ELR (cell line): ENCODE data around the gene RASGRP2.

Experiments used
- DNase-seq: peaks from one replicate; pipeline ENCODE4 v3.0.0-alpha.2; 2015; ENCODE audit warnings: low read depth

Gene RASGRP2

DNA sequence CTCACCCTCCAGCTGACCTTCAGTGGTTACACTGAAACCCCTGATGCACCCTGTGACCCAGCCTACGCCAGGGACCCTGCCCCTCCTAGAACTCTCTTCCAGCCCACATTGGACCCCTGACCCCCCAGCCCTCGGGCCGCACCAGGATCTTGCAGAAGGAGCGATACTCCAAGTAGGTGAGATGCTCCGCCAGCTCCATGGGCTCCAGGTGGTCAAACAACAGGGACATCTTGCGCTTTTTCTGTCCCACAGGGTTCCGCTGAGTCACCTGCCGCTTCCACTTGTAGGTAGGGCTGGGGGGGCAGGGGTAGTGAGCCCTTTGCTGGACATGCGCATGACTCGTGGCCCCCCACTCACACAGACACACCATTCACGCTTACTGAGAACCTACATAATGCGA lies 4.1 kb downstream of the RASGRP2 start:
- DNase-seq, result no peak

DNA sequence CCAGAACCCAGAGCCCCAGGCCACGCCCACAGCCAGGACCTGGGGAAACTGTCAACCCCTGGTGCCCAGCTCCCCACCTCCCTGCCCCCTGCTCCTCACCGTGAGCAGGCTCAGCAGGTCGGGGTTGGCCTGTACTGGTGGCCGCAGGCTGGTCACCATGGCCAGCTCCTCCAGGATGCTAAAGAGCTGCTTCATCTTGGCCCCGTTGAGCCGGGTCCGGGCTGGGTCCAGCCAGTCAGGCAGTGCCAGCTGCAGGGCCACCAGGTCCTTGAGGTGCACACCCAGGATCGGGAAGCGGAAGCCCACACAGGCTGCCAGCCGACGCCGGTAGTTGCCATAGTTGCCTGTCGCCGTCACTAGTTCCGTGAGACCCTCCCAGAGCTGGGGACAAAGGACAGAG lies 7.3 kb downstream of the RASGRP2 start:
- DNase-seq, result no peak

DNA sequence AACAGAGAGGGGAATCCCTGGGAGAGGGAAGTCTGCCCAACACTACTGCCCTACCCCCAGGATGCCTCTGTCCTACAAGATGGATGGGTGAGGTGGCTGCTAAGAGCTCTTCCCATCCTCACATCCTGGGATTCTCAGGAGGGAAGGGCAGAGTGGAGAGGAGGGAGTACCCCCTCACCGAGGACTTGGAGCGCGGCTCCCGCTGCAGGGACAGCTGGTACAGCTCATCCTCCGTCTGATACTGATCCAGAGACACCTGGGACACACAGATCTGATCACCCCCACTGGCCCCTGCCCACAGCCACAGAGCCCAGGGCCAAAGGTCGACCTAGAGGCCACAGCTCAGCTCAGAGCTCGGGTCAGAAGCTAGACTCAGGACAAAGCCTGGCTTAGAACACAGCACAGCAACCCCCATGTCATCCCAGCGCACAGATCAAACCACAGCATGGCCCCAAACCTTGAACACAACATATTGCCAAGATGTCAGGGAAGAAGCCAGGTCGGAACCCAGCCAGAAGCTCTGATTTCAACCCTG lies 8.2 kb downstream of the RASGRP2 start:
- DNase-seq, result no peak

DNA sequence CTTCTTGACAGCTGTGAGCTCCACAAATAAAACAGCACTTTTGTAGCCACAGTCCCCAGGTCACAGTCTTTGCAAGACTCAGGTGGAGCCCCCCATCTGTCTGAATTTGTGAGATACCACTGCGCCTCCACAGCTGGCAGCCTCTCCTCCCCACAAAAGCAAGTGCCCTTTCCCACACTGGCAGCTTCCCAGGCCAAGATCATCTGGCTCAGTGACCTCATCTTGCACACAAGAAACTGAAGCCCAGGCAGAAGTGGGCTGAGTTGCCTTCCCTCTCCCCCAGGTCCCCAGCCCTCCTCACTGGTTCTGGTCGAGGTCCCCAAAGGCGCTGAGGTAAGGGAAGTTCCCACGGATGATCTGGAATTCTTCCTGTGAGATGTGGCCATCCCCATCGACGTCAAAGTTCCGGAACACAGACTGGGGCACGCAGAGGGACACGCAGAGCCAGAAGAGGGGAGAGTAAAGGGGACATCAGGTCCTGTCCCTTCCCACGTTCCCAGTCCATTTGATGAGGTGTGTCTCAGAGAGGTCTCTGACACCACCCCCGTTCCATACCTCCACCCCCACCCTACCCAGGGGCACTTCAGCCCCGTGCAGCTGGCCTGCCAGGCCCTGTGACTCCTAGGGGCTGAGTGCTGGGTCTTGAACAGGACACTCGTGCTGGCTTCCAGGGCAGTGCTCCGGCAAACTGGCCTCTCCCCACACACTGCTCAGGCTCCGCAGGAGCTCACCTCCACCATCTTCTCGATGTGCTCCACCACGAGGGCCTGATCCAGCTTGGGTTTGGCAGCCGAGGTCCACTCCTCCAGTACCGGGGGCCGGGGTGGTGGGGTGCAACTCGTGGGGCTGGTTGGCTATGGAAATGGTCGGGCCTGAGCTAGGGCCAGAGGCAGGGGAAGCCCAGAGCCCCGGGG lies 8.9 kb downstream of the RASGRP2 start:
- no peak for DNase-seq

DNA sequence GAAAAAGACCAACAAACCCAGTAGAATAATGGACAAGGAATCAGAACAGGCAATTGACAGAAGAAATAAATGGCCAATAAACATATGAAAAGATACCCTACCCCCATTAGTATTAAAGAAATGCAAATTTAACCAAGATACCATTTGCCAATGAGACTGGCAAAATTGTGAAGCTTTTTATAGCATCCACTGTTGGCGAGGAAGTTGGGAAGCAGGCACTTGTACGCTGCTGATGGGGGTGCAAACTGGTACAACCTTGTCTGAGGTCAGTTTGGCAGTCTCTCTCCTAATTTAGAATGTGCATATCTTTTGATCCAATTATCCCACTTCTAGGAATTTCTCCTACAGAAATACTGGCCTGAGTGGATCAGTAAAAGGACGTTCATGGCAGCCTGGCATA lies 12.3 kb downstream of the RASGRP2 start:
- no peak for DNase-seq

DNA sequence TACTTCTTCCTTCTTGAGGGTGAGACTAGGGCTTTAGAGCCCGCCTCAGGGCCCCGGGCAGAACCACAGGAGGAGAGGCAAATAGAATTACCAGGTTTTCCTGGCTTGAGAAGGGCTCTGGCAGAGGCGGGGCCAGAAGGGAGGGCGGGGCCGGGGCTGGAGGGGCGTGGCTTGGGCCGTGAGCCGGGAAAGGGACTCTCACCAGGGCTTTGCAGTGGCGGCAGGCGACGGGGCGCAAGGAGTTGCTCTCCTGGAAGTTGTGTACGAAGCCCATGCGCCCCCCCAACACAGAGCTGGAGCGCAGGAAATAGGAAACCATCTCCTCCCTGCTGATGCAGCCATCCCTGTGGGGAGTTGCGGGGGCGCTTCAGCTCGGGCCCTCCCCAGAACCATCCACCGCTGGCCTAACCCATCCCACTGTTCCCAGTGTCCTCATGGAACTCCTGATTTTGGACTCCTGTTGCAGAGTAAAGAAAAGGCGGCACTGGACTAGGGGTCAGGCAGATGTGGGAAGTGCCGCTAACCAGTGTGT lies 14.0 kb downstream of the RASGRP2 start:
- no peak for DNase-seq

DNA sequence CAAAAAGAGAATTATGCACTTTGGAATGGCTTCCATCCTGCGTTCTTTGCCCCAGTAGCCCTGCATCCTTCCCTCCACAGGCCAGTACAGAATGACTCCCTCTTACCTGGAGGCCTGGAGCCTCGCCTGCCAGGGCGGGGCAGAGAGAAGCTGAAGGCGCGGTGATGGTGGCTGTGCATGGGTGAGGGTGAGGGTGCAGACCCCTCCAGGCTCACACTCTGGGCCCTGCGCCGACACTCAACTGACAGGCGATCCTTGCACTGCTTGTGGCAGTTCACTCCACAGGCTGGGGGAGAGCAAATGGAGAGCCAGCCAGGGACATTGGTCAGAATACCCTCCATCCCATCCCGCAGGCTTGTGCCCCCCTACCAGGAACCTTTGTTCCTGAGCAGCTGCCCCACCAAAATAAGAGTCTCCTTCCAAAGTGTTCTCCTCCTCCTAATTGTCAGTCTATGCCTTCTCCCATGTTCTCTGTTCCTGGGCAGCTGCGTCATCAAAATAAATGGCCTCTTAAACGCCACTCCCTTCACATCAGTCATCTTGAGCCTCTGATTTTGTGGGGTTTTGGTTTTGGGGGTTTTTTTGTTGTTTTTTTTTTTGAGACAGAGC lies 15.1 kb downstream of the RASGRP2 start:
- no peak for DNase-seq

DNA sequence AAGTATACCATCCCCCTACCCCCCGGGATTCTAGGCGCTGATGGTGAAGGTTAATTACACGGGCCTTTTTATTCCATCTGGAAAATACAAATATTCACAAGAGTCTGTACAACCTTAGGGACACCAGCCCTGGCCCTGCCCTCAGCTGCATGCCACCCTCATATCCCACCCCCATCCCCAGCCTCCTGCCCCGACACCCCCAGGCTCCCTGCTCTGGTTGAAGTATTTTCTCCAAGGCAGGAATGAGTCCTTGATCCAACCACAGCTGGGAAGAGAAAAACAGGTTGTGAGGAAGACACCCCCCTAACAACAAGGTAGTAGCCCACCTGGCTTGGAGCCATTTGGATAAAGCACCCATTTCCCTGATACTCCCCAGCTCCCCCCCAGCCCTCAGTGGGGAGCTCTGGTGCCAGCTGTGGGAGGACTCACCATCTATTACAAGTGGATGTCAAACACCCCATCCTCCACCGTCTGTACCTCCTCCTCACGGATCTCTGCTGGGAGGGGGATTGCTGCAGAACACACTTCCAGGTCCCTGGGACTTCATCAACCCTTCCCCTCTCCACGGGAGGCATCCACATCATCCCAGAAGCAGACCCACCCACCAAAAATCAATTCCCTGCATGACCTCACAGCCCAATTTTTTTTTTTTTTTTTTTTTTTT lies 16.9 kb downstream of the RASGRP2 start:
- DNase-seq, result no peak

DNA sequence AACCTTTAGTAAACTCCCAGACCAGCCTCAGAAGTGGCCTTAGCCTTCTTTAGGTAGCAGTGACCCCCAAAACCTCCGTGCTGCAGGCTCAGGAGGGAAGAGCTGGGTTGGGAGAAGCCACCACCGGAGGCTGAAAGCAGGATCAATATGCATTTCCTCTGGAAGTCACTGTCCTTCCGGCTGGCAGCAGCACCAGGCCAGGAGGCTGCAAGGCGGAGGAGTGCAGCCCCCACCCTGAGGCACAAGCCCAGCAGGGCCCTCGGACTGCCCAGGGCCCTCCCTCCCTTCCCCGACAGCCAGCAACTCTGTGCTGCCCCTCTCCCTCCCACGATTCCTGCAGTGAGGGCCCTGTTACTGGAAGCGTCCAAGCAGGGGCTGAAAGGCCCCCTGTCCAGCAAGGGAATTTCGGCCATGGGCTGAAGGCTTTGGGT lies 17.7 kb downstream of the RASGRP2 start:
- DNase-seq, result no peak

DNA sequence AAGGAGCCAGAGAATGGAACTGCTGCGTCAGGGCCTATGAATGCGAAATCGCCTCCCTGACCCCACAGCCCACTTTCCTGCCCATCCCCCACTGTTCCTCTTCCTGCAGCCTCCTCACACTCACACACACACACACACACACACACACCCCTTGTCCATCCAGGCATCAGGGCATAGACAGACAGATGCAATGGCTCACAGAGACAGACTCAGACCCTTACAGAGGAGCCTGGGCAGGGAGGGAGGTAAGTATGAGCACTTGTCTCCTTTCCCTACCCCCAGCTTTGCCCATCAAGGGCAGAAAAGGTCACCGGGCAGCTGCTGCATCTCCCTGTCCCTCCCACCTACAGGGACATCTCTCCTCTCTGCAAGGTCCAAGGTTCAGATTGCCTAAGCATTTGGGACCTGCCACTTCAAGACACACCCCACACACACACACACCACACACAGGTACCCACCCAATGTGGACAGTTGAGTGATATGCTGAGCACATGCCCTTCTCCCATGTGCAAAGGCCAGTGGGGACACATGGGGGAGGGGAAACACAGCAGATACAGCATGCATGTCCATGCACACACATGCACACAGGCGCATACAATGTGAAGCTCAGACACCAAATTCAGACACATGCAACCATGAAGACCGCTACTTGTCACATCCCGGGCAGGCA lies 18.9 kb downstream of the RASGRP2 start:
- no peak for DNase-seq

DNA sequence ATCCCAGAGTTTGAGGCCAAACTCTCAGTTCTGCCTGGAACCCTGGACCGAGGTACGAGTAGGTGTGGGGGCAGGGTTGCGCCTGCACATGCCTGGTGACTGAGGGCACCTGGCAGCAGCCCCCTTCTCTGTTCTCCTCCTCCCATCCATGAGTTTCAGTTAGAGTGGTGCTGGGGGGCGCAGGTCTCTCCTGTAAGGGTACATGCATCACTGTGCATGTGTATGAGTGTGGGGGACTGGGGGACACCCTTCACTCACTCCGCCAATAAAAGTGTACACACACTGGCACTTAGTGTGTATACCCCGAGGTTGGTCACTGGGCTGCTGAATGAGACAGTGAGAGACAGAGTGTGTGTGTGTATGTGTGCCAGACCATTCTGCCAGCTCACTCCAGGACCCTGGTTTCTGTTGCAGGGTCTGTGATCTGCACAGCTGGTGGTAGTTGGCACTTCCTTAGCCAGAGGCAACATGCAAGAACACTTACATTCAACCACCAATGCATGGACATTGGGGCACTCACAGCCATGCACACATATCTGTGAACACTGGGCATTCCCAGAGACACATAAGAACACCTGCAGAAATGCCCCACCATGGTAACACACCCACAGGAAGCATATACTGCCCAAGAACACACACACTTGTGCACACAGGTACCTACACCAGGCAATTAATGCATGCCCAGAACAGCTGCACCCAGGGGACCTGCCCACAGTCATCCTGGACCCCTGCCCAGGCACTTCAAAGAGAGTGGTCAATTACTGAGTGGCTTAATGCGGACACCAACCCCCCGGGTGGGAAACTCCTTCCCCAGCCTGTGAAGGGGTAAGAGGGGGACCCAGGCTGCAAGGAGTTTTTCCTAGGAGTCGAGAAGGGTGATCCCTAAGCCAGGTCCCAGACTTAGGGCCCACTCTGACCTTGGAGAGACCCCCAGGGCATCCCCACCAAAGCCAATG lies 19.8 kb downstream of the RASGRP2 start:
- DNase-seq, result no peak

DNA sequence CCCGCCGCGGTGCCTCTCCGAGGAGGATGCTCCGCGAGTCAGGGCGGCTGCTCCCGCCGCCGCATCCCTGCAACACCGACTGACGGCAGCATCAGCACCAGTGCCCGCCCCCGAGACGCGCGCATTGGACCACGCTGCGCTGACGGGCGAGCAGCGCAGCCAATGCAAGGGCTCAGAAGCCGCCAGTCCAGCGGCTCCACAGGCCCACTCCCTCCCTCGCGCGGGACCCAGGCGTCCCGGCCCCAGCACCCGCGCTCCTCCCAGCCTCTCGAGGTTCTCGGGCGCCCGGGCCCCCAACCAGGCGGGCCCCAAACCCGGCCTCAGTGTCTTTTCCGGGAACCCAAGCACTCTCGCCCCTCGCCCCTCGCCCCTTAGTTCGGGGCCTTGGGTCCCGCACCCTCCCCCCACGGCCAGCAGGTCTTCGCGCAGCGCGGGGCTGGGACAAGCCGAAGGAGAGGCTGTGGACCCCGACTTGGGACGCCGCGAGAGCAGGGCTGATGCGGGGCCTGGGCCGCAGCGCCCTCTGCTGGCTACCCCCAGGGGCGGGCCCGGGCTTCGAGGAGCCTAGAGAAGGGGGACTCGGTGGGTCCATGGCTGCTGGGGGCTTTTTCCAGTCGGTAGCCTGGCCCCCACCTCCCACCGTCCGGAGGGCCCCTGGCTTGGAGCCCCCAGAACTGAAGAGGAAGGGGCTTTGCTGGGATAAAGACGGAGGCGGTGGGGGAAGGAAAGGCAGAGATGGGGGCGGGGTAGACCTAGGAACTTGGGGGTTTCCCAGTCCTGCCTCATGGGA lies 20.6 kb downstream of the RASGRP2 start, which contains the start of gene NRXN2:
Gene NRXN2, minus strand, starts transcription at position 81 of the 790 bp plus-strand sequence. CDS start 9,498 bp downstream, outside the sequence.
- DNase-seq, result peak; percentile 83

DNA sequence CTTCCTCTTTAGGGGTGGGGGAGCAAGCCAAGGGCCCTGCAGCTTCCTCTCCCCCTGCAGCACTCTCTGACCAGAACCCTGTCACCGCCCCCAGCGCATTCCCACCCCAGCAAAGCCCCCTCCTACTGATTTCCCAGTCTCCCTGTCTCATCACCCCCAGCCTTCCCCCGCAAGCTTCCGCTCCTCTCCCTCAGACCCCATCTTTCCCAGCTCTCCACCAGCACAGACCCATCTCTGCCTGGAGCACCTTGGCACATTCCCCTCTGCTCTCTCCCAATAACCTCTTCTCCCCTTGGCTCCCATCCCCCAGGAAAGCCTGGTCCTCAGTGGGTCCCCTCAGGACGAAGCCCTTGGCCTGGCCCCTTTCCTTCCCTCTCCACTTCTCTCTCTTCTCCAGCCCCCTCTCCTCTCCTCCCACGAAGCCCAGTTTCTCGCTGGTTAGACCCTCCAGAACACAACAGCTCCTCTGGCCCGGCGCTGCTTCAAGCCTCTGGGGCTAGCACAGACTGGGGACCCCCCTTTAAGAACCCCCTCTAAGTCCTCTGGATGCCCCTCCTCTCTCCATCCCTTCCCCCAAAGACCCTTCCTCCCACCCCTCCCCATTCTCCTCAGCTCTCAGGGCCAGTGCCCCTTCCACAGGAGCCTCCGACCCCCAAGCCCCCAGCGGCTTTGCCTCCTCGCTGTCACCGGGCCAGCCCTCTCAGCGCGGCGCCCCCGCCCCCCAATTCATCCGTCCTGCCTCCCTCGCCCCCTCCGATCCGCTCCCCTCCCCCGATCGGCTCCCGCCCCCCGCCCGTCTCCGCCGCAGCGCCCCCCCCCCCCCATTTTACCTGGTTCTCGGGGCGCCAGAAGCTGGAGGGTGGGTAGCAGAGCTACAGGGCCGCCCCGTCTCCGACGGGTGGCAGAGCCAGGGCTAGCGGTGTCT lies 21.5 kb downstream of the RASGRP2 start:
- DNase-seq, result no peak

DNA sequence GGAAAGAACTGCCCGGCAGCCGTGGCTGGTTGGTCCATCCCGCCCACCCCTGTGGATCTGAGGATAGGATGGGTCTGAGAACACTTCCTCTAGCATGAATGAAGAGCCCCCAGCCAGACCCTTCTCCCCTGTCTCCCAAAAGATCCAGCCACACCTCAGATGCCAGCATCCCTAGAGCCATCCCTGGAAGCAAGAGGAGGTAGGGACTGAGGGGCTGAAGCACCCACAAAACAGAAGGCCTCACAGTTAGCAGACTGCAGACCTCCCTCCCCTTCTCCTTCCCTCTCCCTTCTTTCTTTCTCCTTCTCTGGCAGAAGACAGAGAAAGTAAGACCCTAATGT lies 22.6 kb downstream of the RASGRP2 start:
- DNase-seq, result no peak

DNA sequence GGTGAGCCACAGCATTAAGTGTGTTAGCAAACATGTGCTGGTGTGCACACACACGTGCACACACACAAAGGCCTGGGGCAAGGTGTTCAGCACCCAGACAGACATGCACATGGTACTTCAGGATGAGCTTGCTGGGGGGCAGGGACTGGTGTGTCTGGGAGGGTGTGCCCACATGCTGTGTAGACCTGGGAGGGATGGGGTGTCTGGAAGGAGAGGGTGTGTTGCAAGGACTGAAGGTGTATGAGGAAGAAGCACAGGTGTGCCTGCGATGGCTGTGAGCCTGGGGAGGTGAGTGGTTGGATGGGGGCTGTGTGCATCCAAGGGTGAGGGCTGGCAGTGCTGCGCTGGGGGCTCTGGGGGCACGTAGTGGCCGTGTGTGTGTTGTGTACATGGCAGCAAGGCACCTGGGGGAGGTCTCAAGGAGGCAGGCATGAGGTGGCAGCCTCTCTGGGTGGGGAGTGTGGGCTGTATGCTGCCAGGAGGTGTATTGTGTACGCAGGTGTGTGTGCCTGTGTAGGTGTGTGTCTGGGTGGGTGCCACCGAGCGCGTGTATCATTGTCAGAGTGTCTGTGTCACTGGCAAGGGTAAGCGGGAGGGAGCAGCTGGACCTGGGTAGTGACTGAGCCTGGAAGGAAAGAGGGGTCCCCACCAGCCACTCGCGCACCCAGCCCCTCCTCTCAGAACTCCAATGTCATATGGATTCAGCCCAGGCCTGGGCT lies 23.1 kb downstream of the RASGRP2 start:
- DNase-seq, result no peak

DNA sequence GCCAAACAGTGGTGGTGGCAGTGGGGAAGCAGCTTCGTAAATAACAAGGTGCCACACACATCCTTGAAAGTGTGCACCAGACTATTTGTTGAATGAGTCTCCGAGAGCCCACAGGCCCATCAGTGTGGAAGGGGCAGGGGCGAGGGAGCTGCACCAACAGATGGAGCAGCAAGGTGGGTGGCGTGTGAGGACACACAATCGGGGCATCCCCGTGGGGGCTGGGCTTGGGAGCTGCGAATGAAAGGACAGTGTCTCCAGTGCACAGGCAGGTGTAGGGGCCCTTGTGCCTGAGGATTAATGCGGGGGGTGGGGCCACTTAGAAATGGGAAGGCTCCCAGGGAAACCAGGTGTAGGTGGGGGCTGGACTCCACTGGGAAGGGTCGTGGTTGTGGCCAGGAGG lies 23.8 kb downstream of the RASGRP2 start:
- DNase-seq, result no peak

DNA sequence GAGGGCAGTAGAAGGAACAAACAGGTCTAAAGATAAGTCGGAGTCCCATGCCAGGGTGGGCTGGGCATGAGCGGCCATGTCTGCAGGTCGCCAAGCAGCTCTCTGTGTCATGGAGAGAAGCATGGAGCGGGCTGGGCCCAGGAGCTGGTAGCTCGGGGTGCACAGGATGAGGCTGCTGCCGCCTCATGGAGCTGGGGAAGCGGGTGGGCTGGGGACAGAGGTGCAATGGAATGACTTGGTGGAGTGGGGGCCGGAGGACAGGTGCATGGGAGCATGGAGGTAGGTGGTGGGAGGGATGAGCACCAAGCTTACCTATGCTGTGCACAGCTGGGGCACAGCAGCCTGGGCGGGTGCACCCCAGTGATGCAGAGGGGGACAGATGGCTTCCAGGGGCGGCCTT lies 24.5 kb downstream of the RASGRP2 start:
- no peak for DNase-seq

DNA sequence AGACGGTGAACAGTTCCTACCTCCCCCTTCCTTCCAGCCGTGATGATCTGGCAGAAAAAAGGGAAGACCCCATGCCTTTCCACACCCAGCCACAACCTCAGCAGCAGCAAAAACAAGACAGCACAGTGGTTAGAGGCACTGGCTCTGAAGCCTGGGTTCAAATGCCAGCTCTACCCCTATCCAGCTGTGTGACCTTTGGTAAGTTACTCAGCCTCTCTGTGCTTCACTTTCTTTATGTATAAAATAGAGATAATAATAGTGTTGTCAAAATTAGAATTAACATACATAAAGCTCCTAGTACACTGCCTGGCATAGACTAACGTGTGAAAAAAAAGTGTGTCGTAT lies 25.2 kb downstream of the RASGRP2 start:
- no peak for DNase-seq
